ENCODE results near the gene MAGI2.

DNA sequence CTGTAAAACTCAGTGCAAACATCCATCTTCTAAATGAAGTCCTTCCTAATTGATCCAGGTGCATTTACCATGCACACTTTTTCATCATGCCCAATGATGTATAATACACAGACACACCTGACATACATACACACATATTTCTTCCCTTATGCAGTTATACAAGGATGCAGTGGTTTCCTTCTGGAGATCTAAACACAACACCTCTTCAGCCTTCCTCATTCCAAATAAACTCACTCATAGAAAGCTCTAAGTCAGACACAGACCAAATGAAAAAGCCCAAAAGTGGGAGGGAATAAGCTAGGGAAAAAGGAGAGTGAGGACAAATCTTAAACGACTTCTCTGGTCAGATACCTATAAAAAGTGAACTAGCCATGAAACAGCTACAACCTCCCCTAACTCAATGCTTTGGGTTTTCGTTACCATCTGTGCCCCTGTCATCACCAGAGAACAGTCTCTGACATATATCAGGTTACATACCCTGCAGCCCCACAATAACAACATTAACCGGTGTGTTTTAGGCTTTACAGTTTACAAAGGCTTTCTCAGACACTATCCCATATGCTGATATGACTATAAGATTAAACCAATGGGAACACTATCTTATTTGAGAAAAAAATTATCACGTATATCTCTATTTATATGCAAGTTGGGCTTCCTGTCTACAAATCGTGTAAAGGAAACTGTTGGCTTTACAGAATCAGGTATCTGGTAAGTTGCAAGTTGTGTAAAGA, 979.7 kb downstream of the MAGI2 start:
- no peak for TF ChIP-seq POLR2A (IDR thresholded peaks at IDR 0.05)
- TF ChIP-seq, protein P1, sequence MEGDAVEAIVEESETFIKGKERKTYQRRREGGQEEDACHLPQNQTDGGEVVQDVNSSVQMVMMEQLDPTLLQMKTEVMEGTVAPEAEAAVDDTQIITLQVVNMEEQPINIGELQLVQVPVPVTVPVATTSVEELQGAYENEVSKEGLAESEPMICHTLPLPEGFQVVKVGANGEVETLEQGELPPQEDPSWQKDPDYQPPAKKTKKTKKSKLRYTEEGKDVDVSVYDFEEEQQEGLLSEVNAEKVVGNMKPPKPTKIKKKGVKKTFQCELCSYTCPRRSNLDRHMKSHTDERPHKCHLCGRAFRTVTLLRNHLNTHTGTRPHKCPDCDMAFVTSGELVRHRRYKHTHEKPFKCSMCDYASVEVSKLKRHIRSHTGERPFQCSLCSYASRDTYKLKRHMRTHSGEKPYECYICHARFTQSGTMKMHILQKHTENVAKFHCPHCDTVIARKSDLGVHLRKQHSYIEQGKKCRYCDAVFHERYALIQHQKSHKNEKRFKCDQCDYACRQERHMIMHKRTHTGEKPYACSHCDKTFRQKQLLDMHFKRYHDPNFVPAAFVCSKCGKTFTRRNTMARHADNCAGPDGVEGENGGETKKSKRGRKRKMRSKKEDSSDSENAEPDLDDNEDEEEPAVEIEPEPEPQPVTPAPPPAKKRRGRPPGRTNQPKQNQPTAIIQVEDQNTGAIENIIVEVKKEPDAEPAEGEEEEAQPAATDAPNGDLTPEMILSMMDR (IDR thresholded peaks at IDR 0.05): no peak
- no peak for TF ChIP-seq POLR2AphosphoS5 (IDR thresholded peaks at IDR 0.05; ENCODE audit: insufficient read depth in 1 of 2, low read depth in 1 of 2)
